Endometrial microvascular endothelial cells (primary cell): ENCODE measurements around the gene CASP2. TPM values are rescaled to one million over a fixed set of nuclear protein-coding genes. Genes with fewer than 3 reads are reported as not detected.

ENCODE experiments used
- in situ Hi-C: cut with HindIII; loops from 2 replicates; pipeline ENCODE4 v1.10.0; 2017; ENCODE audit warnings: low sequenced_read_pairs, low pct_unique_long_range_greater_than_20kb; ENCODE audit errors: inconsistent ontology term
- total RNA-seq: library from RNA; depleted of rRNA; stranded (reverse); fragments of >200 nt; gene quantifications from one replicate; pipeline ENCODE4 v1.2.3, GENCODE V29; 2015; ENCODE audit errors: inconsistent ontology term

CASP2 gene
- 18.4 TPM for total RNA-seq

GRCh38 chr7:143287935-143288826, at the start of gene CASP2:
CASP2 (plus strand) TSS chr7:143288351; CDS start chr7:143288456, 105 bp downstream.
- in situ Hi-C loops: no loop called here

- in situ Hi-C loops: loop anchor here (25.0 kb wide), 1 partner anchor 97 kb away; no protein-coding TSS in a partner anchor
These were observed 48.3 kb upstream of the CASP2 start for GRCh38 chr7:143239813-143240212.

- in situ Hi-C loops: loop anchor here (25.0 kb wide), 1 partner anchor 97 kb away; no protein-coding TSS in a partner anchor
These were observed 47.6 kb upstream of the CASP2 start for GRCh38 chr7:143240291-143241168.

GRCh38 chr7:143242306-143242705, 45.8 kb upstream of the CASP2 start:
- in situ Hi-C loops: loop anchor here (25.0 kb wide), 1 partner anchor 95 kb away; no protein-coding TSS in a partner anchor

- in situ Hi-C loops: loop anchor here (25.0 kb wide), 1 partner anchor 94 kb away; no protein-coding TSS in a partner anchor
These were observed 45.0 kb upstream of the CASP2 start for GRCh38 chr7:143243111-143243510.

GRCh38 chr7:143243614-143244013, 44.5 kb upstream of the CASP2 start:
- in situ Hi-C loops: loop anchor here (25.0 kb wide), 1 partner anchor 94 kb away; no protein-coding TSS in a partner anchor

GRCh38 chr7:143244321-143244720, 43.8 kb upstream of the CASP2 start:
- in situ Hi-C loops: loop anchor here (25.0 kb wide), 1 partner anchor 93 kb away; no protein-coding TSS in a partner anchor

- in situ Hi-C loops: loop anchor here (25.0 kb wide), 1 partner anchor 92 kb away; no protein-coding TSS in a partner anchor
These were observed 43.0 kb upstream of the CASP2 start for GRCh38 chr7:143245123-143245522.

- in situ Hi-C loops: loop anchor here (25.0 kb wide), 1 partner anchor 90 kb away; no protein-coding TSS in a partner anchor
These were observed 40.8 kb upstream of the CASP2 start for GRCh38 chr7:143247372-143247771.

GRCh38 chr7:143248761-143249354, 39.3 kb upstream of the CASP2 start:
- in situ Hi-C loops: loop anchor here (25.0 kb wide), 1 partner anchor 88 kb away; no protein-coding TSS in a partner anchor

- in situ Hi-C loops: no loop called here
These were observed 38.0 kb upstream of the CASP2 start for GRCh38 chr7:143250199-143250598.

- in situ Hi-C loops: no loop called here
These were observed 37.3 kb upstream of the CASP2 start for GRCh38 chr7:143250822-143251221.

- in situ Hi-C loops: no loop called here
These were observed 36.1 kb upstream of the CASP2 start for GRCh38 chr7:143252006-143252405.

GRCh38 chr7:143255564-143255963, 32.6 kb upstream of the CASP2 start:
- in situ Hi-C loops: no loop called here

- in situ Hi-C loops: no loop called here
These were observed 31.8 kb upstream of the CASP2 start for GRCh38 chr7:143256325-143256724.

- in situ Hi-C loops: no loop called here
These were observed 31.2 kb upstream of the CASP2 start for GRCh38 chr7:143256932-143257331.

- in situ Hi-C loops: no loop called here
These were observed 30.6 kb upstream of the CASP2 start for GRCh38 chr7:143257501-143257900.

GRCh38 chr7:143258831-143259230, 29.3 kb upstream of the CASP2 start:
- in situ Hi-C loops: no loop called here

- in situ Hi-C loops: no loop called here
These were observed 28.4 kb upstream of the CASP2 start for GRCh38 chr7:143259765-143260164.
